Activated gamma-delta T cell treated with anti-CD3 and anti-CD28 coated beads, Interleukin-2, amount 50 U/mL, for 16 hours (primary cell): Measurements from ENCODE around the gene OR2AG2.

ENCODE experiments used
- DNase-seq: peaks from one replicate; pipeline ENCODE4 v3.0.0-alpha.2; 2020; ENCODE audit warnings: low read depth

Gene OR2AG2

DNA sequence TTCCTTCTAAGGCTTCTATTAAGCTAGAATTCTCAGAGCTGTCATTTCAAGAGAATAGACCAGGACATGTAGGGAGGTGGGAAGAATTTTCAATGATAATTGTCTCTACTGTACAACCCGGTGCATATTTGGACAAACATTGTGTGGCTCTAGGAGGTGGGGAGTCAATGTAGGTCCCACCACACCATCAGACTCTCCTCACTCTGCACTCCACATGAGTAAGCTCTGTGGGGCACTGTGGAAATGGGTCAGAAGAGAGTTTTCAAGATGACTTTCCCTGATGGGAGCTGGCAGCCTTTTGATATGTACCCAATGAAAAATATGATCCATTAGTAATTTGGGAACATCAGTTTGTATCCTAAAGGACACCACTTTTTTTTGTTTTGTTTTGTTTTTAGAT is 33.2 kb downstream of the OR2AG2 start:
- no peak for DNase-seq

DNA sequence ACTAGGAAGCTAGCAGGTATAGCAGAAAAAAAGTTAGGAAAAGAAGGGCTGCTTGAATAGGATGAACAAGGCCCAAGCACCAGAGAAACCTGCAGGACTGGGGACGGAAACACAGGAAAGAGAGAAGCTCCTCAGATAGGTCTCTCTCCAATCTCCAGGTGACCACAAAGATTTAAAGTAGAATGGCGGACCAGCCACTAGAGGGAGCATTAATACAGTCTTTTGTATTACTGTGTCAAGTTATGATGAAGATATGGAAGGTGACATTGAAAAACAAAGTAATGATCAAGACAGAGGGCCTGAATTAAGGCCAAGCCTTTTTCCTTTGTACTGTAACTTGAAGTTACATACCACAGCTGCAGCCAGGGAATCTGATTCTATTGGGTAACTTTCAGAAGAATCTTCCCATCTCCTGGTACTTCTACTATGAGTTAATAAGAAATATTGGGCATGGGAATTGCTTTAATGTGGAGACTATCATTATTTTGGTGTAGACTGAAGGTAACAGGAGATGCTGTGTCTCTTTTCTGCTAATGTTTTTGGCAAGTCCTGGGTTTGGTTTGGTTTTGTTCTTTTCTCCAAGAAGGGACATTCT is 33.8 kb downstream of the OR2AG2 start:
- DNase-seq = peak; percentile 58

DNA sequence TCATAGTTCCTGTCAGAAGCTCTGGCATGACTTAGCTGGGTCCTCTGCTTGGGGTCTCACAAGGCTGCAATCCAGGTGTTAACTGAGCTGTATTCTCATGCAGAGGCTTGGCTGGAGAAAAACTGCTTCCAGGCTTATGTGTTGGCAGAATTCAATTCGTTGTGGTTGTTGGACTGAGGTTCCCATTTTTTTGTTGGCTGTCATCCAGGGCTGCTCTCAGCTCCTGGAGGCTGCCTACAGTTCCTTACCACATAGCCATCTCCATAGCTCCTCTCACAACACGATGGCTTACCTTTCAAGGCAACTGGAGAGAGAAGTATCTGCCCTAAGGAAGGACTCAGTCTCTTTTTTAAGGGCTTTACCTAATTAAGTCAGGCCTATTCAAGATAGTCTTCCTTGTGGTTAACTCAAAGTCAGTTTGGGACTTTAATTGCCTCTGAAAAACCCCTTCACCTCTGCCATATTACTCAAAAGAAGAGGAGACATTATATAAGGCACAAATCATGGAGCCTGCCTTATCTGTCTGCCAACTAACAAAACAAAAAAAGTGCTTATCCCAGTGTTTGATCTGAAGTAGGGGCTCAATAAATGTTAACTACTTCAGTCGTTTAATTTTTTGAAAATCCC is 35.2 kb downstream of the OR2AG2 start:
- no peak for DNase-seq

DNA sequence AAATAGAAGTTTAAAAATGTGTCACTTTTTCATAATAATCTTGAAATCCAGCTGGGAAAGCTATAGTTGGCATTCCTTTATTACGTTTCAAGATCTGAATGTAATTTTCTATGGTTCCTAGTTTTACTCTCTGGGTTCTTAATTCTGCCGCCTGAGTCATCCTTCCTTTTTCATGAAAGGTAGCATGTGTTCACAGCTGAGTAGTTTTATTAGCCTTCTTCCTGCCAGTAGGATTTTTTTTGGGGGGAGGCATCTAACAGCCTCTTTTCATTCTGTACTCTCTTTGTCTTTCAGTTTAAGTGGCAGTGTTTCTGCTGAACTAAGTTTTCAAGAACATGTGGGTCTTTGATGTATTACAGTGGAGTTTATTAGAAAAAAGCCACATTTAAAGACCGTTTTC is 36.5 kb downstream of the OR2AG2 start:
- no peak for DNase-seq

DNA sequence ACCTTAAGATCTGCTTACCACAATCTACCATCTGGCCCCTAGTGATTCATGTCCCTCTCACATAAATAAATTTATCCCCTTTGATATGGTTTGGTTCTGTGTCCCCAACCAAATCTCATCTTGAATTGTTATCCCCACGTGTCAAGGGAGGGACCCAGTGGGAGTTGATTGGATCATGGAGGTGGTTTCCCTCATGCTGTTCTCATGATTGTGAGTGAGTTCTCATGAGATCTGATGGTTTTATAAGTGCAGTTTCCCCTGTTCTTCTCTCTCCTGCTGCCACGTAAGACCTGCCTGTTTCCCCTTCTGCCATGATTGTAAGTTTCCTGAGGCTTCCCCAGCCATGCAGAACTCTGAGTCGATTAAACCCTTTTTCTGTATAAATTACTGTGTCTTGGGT is 37.2 kb downstream of the OR2AG2 start:
- DNase-seq = no peak

DNA sequence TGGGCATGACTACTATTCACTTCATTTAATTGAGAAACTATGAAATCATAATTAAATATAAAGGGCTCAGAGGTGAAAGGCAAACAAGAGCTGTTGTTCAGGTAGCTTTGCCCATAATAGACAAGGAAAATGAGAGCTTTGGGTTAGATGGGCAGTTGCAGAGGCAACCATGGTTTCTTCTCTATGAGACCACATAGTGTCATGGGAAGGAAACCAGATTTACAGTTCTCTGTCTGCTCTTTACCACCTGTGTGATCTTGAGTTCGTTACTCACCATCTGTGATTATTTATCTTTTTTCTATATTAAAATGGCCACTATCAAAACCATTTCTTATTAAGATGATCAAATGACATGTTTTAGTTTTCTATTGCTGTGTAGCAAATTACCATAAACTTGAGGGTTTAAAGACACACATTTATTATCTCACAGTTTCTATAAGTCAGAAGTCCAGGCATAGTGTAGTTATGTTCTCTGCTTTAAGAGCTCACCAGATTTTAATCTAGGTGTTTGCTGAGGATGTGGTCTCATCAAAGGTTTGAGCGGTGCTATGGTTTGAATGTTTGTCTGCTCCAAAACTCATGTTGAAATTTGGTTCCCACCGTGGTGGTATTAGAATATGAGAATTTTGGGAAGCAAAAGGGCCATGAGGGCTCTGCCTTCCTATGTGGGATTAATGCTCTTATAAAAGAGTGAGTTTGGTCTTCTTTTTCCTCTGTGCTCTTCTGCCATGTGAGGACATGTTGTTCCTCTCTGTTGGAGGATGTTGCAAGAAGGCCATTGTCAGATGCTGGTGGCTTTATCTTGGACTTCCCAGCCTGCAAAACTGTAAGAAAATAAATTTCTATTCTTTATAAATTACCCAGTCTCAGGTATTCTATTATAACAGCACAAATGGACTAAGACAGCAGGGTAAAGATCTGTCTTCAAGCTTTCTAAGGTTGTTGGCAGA is 38.2 kb downstream of the OR2AG2 start:
- DNase-seq = no peak

DNA sequence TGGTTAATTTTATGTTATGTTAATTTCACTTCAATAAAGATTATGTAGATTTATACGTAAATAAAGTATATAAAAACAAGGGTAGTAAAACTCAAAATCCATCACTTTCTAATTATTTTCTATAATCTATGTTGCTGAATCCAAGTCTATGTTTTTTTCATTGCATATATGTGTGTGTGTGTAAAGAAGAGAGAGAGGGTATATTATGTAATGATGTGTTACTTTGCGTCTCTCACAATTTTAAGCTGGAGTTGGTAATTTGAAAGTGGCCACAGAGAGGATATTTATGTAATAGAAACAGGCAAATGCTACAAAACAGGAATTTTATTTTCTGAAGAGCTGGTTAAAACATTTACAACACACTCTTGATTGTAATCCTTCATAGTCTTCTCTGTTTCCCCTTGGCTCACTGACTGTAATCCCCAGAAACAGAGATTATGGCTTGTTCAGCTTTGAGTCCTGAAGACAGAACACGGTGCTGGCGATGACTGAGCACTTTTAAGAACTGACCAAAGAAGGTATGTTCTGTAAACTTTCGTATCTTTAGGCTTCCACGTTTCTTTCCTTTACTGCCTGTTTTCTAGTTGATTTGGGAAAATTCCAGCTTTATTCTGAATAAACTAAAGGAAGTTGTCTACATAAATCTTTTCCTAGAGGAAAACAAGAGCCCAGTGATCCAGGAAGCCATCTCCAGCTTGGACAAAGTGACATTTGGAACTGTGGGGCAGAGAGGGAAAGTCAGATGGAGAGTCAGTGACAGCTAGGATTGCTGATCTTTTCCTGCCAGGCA is 43.6 kb downstream of the OR2AG2 start:
- no peak for DNase-seq

DNA sequence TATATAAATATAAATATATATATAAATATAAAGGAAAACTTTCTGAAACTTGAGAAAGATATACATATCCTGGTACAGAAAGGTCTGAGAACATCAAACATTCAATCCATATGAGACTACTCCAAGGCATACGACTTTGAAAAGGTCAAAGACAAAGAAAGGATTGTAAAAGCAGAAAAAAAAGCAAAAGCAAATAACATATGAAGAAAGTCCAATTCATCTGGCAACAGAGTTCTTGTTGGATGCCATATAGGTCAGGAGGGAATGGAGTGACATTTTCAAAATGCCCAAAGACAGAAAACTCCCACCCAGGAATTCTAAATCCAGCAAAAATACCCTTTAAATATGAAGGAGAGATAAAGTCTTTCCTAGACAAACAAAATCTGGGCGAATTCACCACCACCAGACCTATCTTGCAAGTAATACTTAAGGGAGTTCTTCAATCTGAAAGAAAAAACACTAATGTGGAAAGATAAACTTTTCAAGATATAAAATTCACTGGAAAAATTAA is 46.3 kb downstream of the OR2AG2 start:
- no peak for DNase-seq

DNA sequence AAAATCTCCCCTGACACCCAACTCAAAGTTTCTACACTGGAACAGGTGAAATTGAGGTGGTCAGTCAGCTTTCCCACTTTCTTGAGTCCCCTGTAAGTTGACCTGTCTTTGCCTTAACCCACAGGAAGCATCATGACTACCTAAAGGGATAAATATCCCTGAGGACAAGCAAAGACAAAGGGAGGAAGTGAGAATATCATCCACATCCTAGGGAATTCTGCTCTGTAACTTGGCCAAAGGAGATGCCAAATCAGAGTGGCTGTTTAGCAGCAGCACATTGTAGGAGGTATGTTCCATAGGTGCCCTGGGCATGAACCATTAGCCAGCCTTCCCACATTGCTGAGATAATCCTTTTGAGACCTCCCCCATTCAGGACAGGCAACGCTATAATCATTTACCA is 47.8 kb downstream of the OR2AG2 start:
- DNase-seq = no peak

DNA sequence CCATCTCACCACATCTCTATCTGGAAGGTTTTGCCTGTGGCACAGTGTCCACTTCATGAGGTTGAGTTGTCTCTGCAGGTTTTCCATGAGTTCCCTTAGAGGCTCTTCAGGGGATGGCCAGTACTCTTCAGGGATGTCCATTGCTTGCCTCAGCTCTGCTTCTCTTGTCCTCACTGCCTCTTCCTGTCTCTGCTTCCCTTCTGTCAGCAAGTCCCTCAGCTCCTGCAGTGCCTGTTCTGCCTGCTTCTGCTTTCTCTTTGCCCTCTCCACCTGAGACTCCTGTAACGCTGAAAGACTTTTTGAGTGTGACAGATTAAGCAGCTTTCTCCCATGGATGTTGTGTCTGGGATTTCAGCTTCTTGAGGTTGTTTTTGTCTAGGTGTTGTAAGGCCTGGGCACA is 50.4 kb downstream of the OR2AG2 start:
- DNase-seq = no peak

DNA sequence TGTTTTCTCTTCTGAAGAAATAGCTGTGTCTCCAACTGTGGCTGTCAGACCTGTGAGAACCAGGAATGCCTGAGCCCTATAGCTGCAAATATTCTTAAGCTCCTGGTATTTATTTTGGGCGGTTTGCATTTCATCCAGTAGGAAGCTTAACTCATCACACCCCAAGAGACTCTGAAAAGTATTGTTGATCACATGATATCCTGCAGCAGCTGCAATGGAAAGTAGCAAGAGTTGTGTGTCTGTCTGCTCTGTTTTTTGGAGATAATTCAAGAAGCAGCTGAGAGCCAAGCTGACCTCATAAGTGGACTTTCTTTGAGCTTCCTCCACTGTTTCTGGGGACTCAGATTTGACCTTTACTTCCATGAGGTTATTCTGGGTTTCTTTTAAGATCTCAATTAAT is 52.2 kb downstream of the OR2AG2 start:
- DNase-seq = no peak

DNA sequence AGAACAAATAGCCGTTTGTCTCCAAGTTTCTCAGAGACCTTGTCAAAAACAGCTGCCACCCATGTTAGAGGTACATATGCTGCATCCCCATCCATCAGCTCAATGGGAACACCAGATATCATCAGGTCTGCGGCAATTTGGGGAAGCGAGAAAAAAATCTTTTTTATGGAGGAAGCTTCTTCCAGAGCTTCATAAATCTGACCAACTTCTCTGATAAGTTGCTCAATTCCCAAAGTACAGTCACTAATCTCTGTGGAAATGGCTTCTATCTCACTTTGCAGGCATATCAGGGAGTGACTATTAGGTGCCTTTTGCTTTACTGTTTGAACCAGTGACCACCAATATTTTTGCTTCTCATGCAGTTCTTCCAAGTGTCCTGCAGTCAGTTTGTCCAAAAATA is 54.4 kb downstream of the OR2AG2 start:
- DNase-seq = no peak
